ENCODE measurements around the gene ANKRD28.
"Not testable (repeated sequence)": the region's sequence is repeated elsewhere in the genome, so short reads cannot be mapped to it uniquely, and the experiment has no call there.

The ANKRD28 gene

DNA sequence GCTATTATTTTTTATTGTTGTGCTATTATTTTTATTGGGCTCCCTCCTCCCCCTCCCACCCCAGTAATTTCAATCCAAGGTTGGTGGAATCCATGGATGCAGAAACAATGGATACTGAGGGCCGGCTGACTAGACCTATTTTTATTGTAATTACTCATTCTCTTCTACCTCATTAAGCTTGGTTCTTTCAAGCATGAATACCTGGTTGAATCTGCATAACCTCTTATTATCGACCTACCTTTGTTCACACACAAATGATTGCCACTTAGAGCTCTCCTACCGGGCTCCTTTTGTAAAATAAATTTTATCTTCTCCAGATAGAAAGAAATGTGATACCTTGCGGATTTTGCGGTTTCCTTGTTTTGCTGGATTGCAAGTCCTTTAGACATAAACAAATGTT lies 164.6 kb downstream of the ANKRD28 start:
- DNase-seq: no peak

DNA sequence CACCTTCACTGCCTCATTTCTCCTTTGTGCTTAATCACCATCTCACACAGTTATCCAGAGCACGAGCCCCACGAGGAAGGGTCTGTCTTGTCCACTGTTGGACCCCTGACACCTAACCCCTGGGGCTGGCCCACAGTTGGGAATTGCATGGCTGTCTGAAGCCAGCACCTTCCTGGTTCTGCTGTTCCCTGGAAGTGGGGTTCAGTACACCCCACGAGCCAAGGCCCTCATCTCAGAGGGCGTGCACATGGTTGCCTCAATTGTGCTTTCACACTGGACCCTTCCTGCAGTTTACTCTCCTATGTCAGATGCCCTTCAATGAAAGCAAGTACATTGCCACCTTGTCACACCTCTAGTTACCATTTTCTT lies 165.6 kb downstream of the ANKRD28 start:
- no peak for DNase-seq

DNA sequence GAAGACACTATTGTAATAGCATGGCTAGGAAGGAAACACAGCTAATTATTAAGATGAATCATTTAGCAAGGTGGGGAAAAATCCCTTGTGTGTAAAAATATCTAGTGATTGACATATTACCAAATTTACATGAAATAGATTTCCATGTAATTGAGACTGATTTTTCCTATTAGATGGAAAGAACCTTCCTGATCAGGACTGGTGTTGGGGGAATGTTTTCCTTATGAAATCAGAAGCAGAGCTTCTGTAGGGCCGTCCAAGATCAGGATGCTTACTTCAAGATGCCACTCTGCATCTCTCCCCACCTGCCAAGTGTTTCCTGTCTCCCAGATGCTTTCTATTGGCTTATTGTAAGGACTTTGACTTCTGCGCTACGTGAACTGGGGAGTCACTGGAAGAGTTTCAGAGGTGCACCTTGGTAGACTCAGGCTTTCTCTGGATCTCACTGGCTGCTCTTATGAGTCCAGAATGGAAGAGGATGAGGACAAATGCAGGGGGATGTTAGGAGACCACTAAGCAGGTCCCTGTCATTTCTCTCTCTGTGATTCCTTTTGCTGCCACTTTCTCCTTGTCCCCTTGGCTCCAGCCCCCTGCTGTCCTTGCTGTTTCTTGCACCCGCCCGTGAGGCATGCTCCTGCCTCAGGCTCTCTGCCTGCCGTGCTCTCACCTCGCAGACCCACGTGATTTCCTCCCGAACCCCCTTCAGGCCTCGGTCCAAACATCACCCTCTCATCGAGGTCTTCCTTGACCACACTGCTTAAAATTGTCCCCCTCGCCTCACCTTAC lies 166.2 kb downstream of the ANKRD28 start:
- no peak for DNase-seq

DNA sequence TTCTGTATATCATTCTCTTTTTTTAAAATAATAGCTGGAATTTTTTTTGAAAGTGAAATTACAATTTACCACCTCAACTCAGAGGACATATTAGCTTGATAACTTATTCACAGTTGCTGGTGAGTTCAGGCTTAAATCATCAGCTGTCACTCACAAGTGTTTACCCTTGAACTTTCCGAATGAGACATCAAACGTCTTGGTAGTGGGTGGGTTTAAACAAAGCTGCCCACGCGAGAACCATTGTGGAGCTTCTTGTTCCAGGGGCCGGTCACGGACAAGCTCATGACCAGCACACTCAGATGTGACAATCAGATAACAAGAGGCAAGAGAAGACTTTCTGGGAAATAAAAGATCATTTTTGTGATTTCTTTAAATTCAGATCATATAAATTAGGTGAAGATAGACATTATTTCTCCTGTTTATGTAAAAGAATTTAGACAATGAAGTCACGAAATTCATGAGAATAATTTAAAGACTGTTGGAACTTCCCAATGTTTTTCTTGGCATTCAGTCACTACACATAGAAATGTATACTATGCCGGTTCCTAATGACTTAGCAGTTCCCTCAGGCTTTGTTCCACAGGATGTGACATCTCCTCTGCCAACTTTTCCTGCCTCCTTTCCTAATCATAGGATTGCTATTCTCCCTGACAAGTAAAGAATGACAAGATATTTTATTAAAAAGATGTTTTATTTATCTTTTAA lies 167.0 kb downstream of the ANKRD28 start:
- no peak for DNase-seq

DNA sequence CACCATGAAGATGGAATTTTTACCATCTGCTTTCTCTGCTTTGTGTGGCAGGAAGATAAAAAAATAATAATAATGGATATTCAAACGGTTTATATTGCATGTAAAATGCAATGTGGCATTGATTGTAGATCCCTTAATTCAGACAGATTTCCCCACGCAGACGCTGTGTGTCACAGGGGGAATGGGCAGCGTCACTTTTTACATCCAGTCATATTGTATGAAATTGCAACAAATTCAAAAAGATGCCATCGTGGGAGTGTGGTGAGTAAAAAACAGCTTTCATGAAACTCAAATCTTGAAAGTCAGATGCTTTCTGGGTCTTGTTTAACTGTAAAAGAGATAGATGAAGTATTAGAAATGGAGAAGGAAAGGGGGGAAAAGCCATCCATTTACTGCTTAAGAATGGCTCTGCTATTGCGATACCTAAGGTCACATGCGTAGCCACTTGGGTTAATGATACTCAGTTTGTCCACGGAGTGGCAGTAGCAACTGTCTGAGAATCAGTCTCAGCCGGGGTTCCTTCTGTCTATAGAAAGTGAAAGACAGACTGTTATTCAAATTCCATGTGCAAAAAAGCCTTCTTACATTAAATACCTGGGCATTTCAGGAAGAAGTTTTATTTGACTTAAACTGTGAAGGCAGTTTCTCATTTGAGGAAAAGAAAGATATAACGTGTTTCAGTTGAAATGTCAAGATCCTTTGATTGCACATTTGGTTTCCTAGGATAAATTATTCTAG lies 167.8 kb downstream of the ANKRD28 start:
- peak; percentile 69 for DNase-seq

DNA sequence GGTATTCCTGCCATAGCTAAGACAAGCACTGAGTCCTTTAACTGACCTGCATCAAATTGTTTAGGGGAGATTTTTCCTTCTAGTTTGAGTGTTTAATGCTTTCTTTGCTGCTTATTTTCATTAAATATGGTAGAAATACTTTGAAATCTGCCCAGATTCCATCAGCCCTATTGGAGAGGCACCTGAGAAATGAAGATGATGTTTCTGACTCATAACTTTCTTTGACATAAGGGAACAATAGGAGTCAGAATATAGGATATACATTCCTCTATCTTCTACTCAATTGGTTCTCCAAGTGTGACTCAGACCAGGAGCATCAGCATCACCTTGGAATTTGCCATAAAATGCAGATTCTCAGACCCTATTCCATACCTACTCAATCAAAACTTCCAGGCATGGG lies 168.8 kb downstream of the ANKRD28 start:
- no peak for DNase-seq

DNA sequence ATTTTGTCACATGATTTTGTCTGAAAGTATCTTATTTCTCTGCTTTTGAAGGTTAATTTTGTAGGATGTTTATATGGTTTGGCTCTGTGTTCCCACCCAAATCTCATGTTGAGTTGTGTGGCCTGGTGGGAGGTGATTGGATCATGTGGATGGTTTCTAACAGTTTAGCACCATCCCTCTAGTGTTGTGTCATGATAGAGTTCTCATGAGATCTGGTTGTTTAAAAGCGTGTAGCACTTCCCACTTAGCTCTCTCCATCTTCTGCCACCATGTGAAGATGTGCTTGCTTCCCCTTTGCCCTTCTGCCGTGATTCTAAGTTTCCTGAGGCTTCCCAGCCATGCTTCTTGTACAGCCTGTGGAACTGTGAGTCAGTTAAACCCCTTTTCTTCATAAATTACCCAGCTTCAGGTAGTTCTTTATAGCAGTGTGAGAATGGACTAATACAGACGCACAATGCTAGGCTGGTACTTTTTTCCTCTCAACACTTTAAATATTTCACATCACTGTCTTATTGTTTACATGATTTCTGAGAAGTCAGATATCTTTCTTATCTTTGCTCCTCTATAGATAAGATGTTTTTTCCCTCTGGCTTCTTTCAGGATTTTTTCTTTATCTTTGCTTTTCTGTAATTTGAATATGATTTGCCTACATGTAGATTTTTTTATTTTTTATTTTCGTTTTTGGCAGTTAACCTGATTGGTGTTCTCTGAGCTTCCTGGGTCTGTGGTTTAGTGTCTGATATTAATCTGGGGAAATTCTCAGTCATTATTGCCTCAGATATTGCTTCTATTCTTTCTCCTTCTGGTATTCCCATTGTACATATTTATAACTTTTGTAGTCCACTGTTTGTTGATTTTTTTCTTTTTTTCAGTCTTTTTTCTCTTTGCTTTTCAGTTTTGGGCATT lies 174.0 kb downstream of the ANKRD28 start:
- no peak for DNase-seq

DNA sequence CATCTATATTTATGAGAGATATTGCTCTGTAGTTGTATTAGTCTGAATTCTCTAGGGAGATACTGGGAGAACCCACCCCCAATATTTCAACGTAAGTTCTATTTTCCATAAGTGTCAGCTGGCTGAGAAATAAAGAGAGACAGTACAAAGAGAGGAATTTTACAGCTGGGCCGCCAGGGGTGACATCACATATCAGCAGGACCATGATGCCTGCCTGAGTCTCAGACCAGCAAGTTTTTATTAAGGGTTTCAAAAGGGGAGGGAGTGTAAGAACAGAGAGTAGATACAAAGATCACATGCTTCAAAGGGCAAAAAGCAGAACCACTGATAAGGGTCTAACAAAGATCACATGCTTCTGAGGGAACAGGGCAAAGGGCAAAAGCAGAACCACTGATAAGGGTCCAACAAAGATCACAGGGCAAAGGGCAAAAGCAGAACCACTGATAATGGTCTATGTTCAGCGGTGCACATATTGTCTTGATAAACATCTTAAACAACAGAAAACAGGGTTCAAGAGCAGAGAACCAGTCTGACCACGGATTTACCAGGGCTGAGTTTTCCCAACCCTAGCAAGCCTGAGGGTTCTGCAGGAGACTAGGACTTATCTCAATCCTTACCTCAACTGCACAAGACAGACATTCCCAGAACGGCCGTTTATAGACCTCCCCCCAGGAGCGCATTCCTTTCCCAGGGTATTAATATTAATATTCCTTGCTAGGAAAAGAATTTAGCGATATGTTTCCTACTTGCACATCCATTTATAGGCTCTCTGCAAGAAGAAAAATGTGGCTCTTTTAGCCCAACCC lies 177.9 kb downstream of the ANKRD28 start:
- DNase-seq: not testable (repeated sequence)
